Measurements from ENCODE around the gene PPP1R3A. TPM values are rescaled to one million over a fixed set of nuclear protein-coding genes. Genes with fewer than 3 reads are reported as not detected.

PPP1R3A gene
- total RNA-seq, 1 experiment from 2014 or later, result not detected

GRCh38 chr7:113875224-113875623 lies 43.6 kb downstream of the PPP1R3A start:
- no peak overlapping the region for H3K4me3 Mint-ChIP-seq (ENCODE audit: unreplicated experiment)
- POLR2A ChIA-PET, result no interaction called here
- TF ChIP-seq, protein P1, sequence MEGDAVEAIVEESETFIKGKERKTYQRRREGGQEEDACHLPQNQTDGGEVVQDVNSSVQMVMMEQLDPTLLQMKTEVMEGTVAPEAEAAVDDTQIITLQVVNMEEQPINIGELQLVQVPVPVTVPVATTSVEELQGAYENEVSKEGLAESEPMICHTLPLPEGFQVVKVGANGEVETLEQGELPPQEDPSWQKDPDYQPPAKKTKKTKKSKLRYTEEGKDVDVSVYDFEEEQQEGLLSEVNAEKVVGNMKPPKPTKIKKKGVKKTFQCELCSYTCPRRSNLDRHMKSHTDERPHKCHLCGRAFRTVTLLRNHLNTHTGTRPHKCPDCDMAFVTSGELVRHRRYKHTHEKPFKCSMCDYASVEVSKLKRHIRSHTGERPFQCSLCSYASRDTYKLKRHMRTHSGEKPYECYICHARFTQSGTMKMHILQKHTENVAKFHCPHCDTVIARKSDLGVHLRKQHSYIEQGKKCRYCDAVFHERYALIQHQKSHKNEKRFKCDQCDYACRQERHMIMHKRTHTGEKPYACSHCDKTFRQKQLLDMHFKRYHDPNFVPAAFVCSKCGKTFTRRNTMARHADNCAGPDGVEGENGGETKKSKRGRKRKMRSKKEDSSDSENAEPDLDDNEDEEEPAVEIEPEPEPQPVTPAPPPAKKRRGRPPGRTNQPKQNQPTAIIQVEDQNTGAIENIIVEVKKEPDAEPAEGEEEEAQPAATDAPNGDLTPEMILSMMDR (IDR thresholded peaks at IDR 0.05; ENCODE audit: unreplicated experiment), result no peak
- CTCF ChIA-PET, result no interaction called here
- no peak for DNase-seq (ENCODE audit: unreplicated experiment)
- intact Hi-C loops (cut with micrococcal nuclease), result no loop called here
- H3K27ac Mint-ChIP-seq (ENCODE audit: low read depth, unreplicated experiment), result no peak overlapping the region
- H3K27me3 Mint-ChIP-seq (ENCODE audit: insufficient read depth, unreplicated experiment), result peaks cover 54% of the 10 kb centered on the region
- BruUV-seq (replicated peaks), result no TSS peak
- no peaks in the 10 kb centered on the region for H3K9me3 Mint-ChIP-seq (ENCODE audit: unreplicated experiment)
- H3K36me3 Mint-ChIP-seq (ENCODE audit: insufficient read depth, unreplicated experiment), result no peaks in the 10 kb centered on the region
- no peaks in the 10 kb centered on the region for H3K4me1 Mint-ChIP-seq (ENCODE audit: insufficient read depth, unreplicated experiment)

GRCh38 chr7:113873554-113874151 lies 45.2 kb downstream of the PPP1R3A start:
- no peak for DNase-seq (ENCODE audit: unreplicated experiment)
- intact Hi-C loops (cut with micrococcal nuclease), result no loop called here
- ChIA-PET POLR2A (no interaction called here), CTCF (interaction anchor here (0.7 kb wide), 1 partner anchor 8 kb away, joined by 3 read pairs; no protein-coding TSS in a partner anchor)
- no peaks in the 10 kb centered on the region for H3K4me1 Mint-ChIP-seq (ENCODE audit: insufficient read depth, unreplicated experiment)
- no TSS peak for BruUV-seq (replicated peaks)
- no peak overlapping the region for H3K27ac Mint-ChIP-seq (ENCODE audit: low read depth, unreplicated experiment)
- peaks cover 54% of the 10 kb centered on the region for H3K27me3 Mint-ChIP-seq (ENCODE audit: insufficient read depth, unreplicated experiment)
- no peak overlapping the region for H3K4me3 Mint-ChIP-seq (ENCODE audit: unreplicated experiment)
- H3K9me3 Mint-ChIP-seq (ENCODE audit: unreplicated experiment), result no peaks in the 10 kb centered on the region
- peaks cover 6% of the 10 kb centered on the region for H3K36me3 Mint-ChIP-seq (ENCODE audit: insufficient read depth, unreplicated experiment)
- TF ChIP-seq, protein P1 (IDR thresholded peaks at IDR 0.05; ENCODE audit: unreplicated experiment), result no peak

DNA sequence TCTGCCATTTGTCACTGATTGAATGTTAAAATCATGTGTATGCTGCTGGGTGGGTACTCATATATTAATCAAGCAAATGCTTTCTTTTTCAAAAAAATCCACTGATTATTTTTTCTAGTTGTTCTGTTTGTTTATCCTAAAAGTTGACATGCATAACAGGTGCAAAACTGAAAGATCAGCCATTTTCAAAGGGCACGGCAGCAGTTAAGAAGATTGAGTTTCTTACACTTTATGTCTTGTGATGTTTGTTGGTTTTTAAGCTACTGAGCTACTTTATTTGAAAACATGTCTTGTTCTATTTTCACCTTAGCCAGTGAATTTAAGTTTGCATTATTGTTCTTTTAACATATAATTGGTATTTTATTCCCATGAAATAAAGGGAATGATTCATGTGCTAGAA lies 45.8 kb downstream of the PPP1R3A start:
- ChIA-PET POLR2A (no interaction called here), CTCF (interaction anchor here (0.7 kb wide), 1 partner anchor 9 kb away, joined by 3 read pairs; no protein-coding TSS in a partner anchor)
- H3K4me1 Mint-ChIP-seq (ENCODE audit: insufficient read depth, unreplicated experiment), result no peaks in the 10 kb centered on the region
- no peak for DNase-seq (ENCODE audit: unreplicated experiment)
- H3K27ac Mint-ChIP-seq (ENCODE audit: low read depth, unreplicated experiment), result no peak overlapping the region
- TF ChIP-seq, protein P1 (IDR thresholded peaks at IDR 0.05; ENCODE audit: unreplicated experiment), result no peak
- no peaks in the 10 kb centered on the region for H3K9me3 Mint-ChIP-seq (ENCODE audit: unreplicated experiment)
- no TSS peak for BruUV-seq (replicated peaks)
- peaks cover 7% of the 10 kb centered on the region for H3K36me3 Mint-ChIP-seq (ENCODE audit: insufficient read depth, unreplicated experiment)
- H3K4me3 Mint-ChIP-seq (ENCODE audit: unreplicated experiment), result no peak overlapping the region
- intact Hi-C loops (cut with micrococcal nuclease), result no loop called here
- peaks cover 50% of the 10 kb centered on the region for H3K27me3 Mint-ChIP-seq (ENCODE audit: insufficient read depth, unreplicated experiment)

- Mint-ChIP-seq H3K27me3 (ENCODE audit: insufficient read depth, unreplicated experiment) (peaks cover 22% of the 10 kb centered on the region), H3K27ac (ENCODE audit: low read depth, unreplicated experiment) (no peak overlapping the region), H3K4me1 (ENCODE audit: insufficient read depth, unreplicated experiment) (no peaks in the 10 kb centered on the region), H3K36me3 (ENCODE audit: insufficient read depth, unreplicated experiment) (peaks cover 7% of the 10 kb centered on the region), H3K9me3 (ENCODE audit: unreplicated experiment) (no peaks in the 10 kb centered on the region), H3K4me3 (ENCODE audit: unreplicated experiment) (no peak overlapping the region)
- TF ChIP-seq, protein P1 (IDR thresholded peaks at IDR 0.05; ENCODE audit: unreplicated experiment), result no peak
- DNase-seq (ENCODE audit: unreplicated experiment), result no peak
- BruUV-seq (replicated peaks), result no TSS peak
- intact Hi-C loops (cut with micrococcal nuclease), result no loop called here
- ChIA-PET POLR2A (no interaction called here), CTCF (no interaction called here)
Measured at GRCh38 chr7:113867325-113867724, 51.5 kb downstream of the PPP1R3A start.
